ENCODE results near the gene SUCNR1. TPM values are rescaled to one million over a fixed set of nuclear protein-coding genes. Genes with fewer than 3 reads are reported as not detected.
"Not testable (repeated sequence)": the region's sequence is repeated elsewhere in the genome, so short reads cannot be mapped to it uniquely, and the experiment has no call there.

The SUCNR1 gene
- polyA plus RNA-seq, 3 donors from 2014 or later: 0.06 to 0.12 TPM; not detected in 1

DNA sequence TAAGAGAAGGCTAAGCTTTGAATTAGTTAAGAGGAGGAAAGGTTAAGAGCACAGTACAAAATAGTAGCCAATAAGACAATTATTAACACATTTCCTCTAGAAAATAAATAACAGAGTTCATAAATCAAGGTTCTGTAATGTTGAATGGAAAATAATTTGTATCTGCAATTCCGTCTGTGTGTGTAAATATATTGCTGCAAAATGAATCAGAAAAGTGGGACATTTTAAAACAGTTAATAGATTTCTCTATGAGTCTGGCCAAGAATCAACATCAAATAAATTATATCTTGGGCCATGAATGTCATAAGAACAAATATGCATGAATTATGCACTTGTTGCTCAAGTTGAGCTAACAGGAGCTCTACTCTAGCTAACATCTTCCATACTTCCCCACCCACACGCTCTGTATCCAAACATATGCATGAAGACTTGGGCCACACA, 14.2 kb upstream of the SUCNR1 start:
- Mint-ChIP-seq H3K36me3 (no peaks in the 10 kb centered on the region), H3K27ac (no peak overlapping the region), H3K9me3 (no peaks in the 10 kb centered on the region), H3K4me1 (no peaks in the 10 kb centered on the region), H3K27me3 (ENCODE audit: low read depth in 3 of 3) (peaks cover 3 to 4% (median 3%) of the 10 kb centered on the region in 3 donors), H3K4me3 (no peak overlapping the region)
- no peak for DNase-seq

DNA sequence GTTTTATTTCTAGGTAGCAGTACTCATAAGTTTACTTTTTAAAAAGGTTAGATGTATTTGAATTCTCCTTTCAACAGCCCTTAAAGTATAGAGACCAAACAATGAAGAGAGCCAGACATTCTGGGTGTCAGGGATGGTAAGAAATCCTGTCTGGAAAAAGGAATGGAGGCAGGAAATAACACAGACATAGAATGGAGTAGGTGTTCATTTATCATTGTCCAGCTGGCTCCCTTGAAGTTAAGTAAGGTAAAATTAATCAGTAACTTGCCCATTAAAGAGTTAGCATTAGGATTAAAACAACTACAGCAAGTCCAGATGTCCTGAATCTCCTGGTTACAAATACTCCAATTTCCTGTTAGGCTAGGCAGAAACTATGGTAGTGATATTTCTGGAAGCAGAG, 13.5 kb upstream of the SUCNR1 start:
- Mint-ChIP-seq H3K4me3 (no peak overlapping the region), H3K36me3 (no peaks in the 10 kb centered on the region), H3K4me1 (no peaks in the 10 kb centered on the region), H3K27me3 (ENCODE audit: low read depth in 3 of 3) (peaks cover 3 to 4% (median 3%) of the 10 kb centered on the region in 3 donors), H3K9me3 (no peaks in the 10 kb centered on the region), H3K27ac (no peak overlapping the region)
- no peak for DNase-seq

DNA sequence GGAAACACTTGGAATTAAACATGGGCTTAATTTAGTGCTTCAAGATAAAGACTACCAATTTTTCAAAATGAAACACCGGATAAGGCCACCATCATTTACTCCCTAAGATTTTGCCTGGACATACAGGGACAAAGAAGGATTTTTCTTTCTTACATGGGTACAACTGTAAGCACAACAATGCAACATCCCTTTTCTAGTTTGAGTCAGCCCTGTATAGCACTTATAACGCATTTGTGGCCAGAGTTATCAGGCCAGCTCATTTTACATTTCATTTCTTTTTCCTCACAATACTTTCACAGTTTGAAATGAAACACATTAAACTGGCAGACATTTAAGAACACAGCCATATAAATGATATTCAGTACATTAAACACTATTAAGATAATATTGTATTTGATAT, 9.8 kb upstream of the SUCNR1 start:
- no peaks in the 10 kb centered on the region for H3K4me1 Mint-ChIP-seq
- no peaks in the 10 kb centered on the region for H3K9me3 Mint-ChIP-seq
- no peak for DNase-seq
- H3K36me3 Mint-ChIP-seq: no peaks in the 10 kb centered on the region
- no peak overlapping the region for H3K27ac Mint-ChIP-seq
- no peak overlapping the region for H3K4me3 Mint-ChIP-seq
- peaks cover 0 to 4% (median 3%) of the 10 kb centered on the region in 3 donors for H3K27me3 Mint-ChIP-seq (ENCODE audit: low read depth in 3 of 3)

DNA sequence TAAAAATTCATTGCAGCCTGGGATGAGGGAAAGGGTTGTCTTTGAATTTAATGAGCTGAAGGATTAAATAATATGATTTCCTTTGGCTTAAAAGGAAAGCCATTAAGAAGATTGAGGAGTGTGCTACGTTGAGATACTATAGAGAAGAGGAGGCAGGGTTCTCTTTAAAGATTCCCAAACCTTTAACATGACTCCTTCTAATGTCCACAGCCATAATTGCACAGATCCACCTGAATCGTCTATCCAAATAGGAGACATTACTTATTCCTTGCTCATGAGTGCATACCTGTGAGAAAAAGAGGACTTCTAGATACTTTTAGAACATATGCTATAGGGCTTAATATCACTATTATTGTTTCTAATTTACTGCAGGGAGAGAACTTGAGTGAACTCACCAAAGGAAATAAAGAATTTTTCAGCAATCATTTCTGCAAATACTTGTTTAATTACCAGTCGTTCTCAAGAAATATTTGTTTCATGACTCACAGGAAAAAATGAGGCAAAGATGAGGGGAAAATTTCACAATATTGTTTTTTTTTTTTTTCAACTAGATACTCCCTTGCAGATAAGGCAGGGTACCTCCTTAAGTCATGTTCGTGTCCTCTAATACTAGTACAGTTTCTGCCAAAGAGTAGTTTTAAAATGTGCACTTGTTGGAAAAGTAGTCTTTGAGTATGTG, 8.9 kb upstream of the SUCNR1 start:
- Mint-ChIP-seq H3K9me3 (no peaks in the 10 kb centered on the region), H3K4me3 (no peak overlapping the region), H3K36me3 (no peaks in the 10 kb centered on the region), H3K27me3 (ENCODE audit: low read depth in 3 of 3) (peaks cover 0 to 4% (median 3%) of the 10 kb centered on the region in 3 donors), H3K4me1 (no peaks in the 10 kb centered on the region), H3K27ac (no peak overlapping the region)
- no peak for DNase-seq

DNA sequence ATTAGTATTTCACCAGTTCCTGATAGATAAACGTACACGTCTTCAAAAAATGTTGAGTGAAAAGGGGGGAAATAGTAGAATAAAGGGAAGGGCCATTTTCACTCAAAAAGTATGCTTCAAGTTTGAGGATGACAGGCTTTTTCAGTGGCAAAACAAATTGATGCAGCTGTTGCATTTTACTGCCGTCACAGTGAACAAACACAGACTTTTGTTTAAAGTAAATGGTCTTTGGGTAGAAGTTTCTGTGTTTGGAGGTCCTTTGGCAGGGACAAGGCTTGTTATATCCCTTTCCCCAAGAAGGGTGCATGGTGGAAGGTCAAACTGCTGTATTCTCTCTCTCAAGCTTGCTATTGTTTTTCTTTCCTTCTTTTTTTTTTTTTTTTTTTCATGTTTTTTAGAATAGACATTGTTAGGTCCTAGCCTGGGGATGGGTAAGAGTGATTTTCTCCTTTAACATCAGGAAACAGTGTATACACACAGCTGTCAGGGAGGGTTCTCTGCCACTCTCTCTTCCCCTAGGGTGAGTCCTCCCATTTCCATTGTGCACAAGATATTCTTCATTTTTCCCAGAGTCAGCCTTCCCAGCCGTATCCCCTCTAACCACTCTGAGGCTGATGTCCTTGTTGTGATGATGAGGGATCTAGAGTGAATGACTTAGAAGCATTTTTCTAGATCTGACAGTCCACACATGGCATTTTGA, 6.6 kb upstream of the SUCNR1 start:
- Mint-ChIP-seq H3K4me1 (peaks cover 6 to 7% of the 10 kb centered on the region in 2 donors), H3K27me3 (ENCODE audit: low read depth in 3 of 3) (peaks cover 0 to 4% (median 3%) of the 10 kb centered on the region in 3 donors), H3K4me3 (no peak overlapping the region), H3K27ac (peak overlapping the region in 1 of 6 donors; percentile 5), H3K36me3 (no peaks in the 10 kb centered on the region), H3K9me3 (no peaks in the 10 kb centered on the region)
- DNase-seq: no peak

DNA sequence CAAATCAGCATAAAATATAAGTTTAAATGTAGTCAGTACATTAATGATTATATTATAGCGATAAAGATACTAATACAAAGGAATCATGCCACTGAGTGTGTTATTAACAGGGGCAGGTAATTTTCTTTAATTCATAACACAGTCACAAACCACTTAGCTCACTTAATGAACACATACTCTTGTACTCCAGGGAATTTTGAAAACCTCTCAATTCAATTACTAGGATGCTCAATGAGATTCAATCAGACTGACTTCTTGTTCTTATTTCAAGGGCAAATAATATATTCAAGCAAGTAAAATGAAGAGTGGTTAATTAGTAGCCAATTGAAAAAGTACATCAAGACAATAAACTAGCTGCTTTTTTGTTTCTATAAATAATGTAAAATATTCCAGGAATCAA, 5.8 kb upstream of the SUCNR1 start:
- no peaks in the 10 kb centered on the region for H3K9me3 Mint-ChIP-seq
- peaks cover 9 to 15% of the 10 kb centered on the region in 2 donors for H3K4me1 Mint-ChIP-seq
- DNase-seq: no peak
- no peaks in the 10 kb centered on the region for H3K36me3 Mint-ChIP-seq
- peaks cover 0 to 4% (median 3%) of the 10 kb centered on the region in 3 donors for H3K27me3 Mint-ChIP-seq (ENCODE audit: low read depth in 3 of 3)
- H3K4me3 Mint-ChIP-seq: no peak overlapping the region
- no peak overlapping the region for H3K27ac Mint-ChIP-seq

DNA sequence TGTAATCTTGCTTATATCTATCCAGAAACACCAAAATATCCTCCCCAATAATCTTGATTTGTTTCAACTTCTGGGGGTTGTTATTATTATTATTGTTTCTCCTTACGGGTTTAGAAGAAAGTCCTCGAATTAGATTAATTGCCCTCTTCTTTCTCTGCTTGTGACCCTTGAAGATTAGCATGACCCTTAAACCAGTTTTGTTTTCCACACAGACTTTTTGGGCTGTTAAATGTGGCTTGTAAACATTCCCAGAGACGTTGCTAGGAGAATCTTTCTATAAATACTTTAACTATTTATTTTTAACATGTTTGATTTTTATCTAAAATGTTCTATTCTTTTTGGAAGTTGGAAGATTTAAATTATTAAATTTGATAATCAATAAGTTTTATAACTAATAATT, 4.3 kb upstream of the SUCNR1 start:
- DNase-seq: no peak
- Mint-ChIP-seq H3K9me3 (no peaks in the 10 kb centered on the region), H3K36me3 (no peaks in the 10 kb centered on the region)

DNA sequence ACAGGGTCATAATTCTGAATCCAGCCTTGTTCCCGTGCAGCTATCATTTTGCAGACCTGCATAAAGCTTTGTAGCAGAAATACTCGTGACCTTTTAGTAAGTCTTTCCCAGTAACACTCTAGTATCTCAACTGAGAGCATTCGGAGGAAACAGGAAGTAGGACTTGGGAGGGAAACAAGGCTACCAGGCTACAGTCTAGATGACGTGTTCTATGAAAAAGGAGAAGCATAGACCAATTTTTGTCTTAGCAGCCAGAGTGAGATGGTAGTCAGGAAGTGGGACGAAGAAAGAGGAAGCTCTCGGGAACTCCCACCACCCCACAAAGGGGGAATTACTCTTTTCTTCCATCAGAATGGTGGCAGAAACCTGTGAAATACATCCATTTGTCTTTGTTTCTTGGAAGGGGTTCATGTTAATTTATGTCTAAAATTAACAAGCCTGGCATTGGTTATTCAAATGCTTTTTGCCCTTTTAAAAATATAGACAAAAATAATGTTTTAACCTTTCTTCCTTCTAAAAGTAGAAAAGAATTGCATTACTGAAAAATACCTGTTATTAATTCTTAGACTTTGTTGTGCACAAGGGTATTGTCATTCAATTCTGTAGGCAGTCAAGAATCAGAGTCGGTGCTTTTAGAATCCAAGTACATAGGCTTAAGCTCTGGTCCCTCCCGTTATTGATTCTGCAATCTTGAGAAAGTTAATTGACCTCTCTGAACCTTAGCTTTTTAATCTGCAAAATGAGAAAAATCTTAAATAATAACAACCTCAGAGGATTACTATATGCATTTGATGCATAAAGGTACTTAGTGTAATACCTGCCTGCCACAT, 1.6 kb upstream of the SUCNR1 start:
- no peak for DNase-seq
- H3K9me3 Mint-ChIP-seq: no peaks in the 10 kb centered on the region
- H3K36me3 Mint-ChIP-seq: no peaks in the 10 kb centered on the region
- peaks cover 4 to 6% (median 4%) of the 10 kb centered on the region in 3 donors for H3K27me3 Mint-ChIP-seq (ENCODE audit: low read depth in 3 of 3)
- peak overlapping the region in 5 of 6 donors; percentile 6 to 68 (median 17) for H3K27ac Mint-ChIP-seq
- peak overlapping the region in 3 of 5 donors; percentile 4 to 39 (median 26) for H3K4me3 Mint-ChIP-seq
- H3K4me1 Mint-ChIP-seq: peaks cover 14 to 26% of the 10 kb centered on the region in 2 donors

More for the DNA sequence above, 4.3 kb upstream of the SUCNR1 start:
- H3K4me1 Mint-ChIP-seq: peaks cover 9 to 17% of the 10 kb centered on the region in 2 donors
- no peak overlapping the region for H3K27ac Mint-ChIP-seq
- H3K4me3 Mint-ChIP-seq: no peak overlapping the region
- peaks cover 0 to 4% (median 3%) of the 10 kb centered on the region in 3 donors for H3K27me3 Mint-ChIP-seq (ENCODE audit: low read depth in 3 of 3)

DNA sequence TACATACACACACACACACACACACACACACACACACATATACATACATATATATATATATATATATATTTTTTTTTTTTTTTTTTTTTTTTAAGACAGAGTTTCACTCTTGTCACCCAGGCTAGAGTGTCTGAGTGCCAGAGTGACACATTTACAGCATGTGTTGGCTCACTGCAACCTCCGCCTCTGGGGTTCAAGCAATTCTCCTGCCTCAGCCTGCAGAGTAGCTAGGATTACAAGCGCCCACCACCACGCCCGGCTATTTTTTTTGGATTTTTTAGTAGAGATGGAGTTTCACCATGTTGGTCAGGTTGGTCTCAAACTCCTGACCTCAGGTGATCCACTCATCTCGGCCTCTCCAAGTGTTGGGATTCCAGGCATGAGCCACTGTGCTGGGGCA, 636 bp downstream of the SUCNR1 start:
- DNase-seq; H3K27me3 Mint-ChIP-seq (ENCODE audit: low read depth in 3 of 3); H3K4me3 Mint-ChIP-seq; H3K9me3 Mint-ChIP-seq; H3K36me3 Mint-ChIP-seq; H3K27ac Mint-ChIP-seq: not testable (repeated sequence)
- peaks cover 14 to 26% of the 10 kb centered on the region in 2 donors for H3K4me1 Mint-ChIP-seq

DNA sequence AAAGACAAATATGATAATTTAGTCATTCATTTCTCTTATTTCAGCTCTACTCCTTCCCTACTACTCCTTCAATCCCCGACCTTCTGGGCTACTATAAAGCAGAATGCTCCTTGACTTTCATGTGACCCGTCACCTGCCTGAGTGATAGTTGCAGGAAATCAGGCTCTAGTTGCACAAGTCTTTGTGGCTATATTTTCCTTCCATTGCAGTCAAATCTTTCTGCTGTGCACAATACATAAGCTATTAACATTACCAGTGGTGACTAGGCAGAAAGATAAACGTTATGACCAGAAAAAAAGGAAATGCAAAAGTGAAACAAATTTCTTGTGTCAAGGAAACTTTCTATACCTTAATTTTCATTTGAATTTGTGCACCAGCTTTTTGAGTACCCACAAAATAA, 2.3 kb downstream of the SUCNR1 start:
- Mint-ChIP-seq H3K4me1 (peaks cover 21 to 39% of the 10 kb centered on the region in 2 donors), H3K27ac (peak overlapping the region in 2 of 6 donors; percentile 60 to 65), H3K36me3 (no peaks in the 10 kb centered on the region), H3K4me3 (peak overlapping the region; percentile 46 to 73 (median 58)), H3K27me3 (ENCODE audit: low read depth in 3 of 3) (peaks cover 1 to 4% (median 2%) of the 10 kb centered on the region in 3 donors), H3K9me3 (no peaks in the 10 kb centered on the region)
- no peak for DNase-seq

DNA sequence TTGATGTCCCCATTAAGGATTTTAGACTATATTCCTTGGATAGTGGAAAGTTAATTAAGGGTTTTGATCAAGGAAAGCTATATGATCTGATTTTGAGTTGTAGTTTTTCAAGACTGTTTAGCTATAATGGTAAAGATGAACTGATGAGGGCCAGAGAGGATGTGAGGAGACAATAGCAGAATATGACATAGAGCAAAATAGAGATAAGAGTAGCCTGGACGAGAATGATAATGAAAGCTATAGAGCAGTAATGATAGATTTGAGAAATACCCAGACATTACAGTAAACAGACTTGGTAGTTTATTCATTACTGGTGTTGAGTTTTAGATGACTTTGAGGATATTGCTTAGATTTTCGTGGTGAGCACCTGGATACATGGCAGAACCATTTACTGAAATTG, 3.8 kb downstream of the SUCNR1 start:
- Mint-ChIP-seq H3K4me3 (no peak overlapping the region), H3K27ac (no peak overlapping the region), H3K4me1 (peaks cover 12 to 30% of the 10 kb centered on the region in 2 donors)

DNA sequence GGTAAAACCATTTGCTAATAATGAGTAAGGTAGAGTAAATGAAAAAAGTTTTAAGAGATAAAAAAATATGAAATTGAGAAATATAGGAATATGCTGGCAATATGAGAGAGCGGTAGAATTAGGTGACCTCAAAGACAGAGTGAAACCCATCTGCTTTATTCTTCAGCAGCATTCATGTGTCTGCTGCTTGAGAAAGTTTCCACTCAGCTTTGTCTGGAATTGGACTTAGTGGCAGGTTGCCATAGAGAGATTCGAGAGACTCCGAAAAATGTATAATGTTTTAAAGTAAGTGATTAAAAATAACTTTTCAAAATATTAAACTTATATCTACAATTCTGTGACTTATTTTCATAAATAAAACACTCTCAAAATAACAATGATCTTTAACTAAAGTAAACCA, 5.0 kb downstream of the SUCNR1 start:
- Mint-ChIP-seq H3K36me3 (no peaks in the 10 kb centered on the region), H3K27me3 (ENCODE audit: low read depth in 3 of 3) (peaks cover 1 to 4% (median 4%) of the 10 kb centered on the region in 3 donors), H3K27ac (no peak overlapping the region), H3K9me3 (no peaks in the 10 kb centered on the region), H3K4me1 (peaks cover 12 to 26% of the 10 kb centered on the region in 2 donors), H3K4me3 (no peak overlapping the region)
- DNase-seq: no peak

More for the DNA sequence above, 3.8 kb downstream of the SUCNR1 start:
- peaks cover 1 to 4% (median 4%) of the 10 kb centered on the region in 3 donors for H3K27me3 Mint-ChIP-seq (ENCODE audit: low read depth in 3 of 3)
- no peaks in the 10 kb centered on the region for H3K9me3 Mint-ChIP-seq
- DNase-seq: no peak
- H3K36me3 Mint-ChIP-seq: no peaks in the 10 kb centered on the region

DNA sequence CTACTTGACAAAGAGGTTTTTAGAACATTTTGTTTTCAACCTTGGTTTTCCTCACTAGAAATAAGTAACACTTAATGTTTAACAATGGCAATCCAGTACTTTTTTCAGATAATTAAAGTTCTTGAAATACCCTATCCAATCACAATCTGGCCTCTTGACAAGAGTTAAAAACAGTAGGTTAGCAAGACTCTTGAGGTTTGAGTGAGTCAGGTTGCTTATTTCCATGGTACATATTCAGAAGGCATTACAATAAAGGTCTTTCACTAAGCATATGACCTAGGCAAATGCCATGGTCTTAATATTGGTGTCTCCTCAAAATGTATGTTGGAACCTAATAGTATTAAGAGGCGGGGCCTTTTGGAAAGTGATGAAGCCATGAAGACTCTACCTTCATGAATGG, 5.6 kb downstream of the SUCNR1 start:
- Mint-ChIP-seq H3K27me3 (ENCODE audit: low read depth in 3 of 3) (peaks cover 1 to 4% (median 4%) of the 10 kb centered on the region in 3 donors), H3K36me3 (no peaks in the 10 kb centered on the region), H3K4me3 (no peak overlapping the region), H3K4me1 (peaks cover 16 to 32% of the 10 kb centered on the region in 2 donors), H3K9me3 (no peaks in the 10 kb centered on the region), H3K27ac (no peak overlapping the region)
- no peak for DNase-seq
